IPS-18c (cell line): Measurements from ENCODE around the gene MXD4.

Experiments used
- H3K4me3 ChIP-seq: 2 replicates; pipeline ENCODE4 v1.7.0; 2013; ENCODE audit warnings: low read depth, mild to moderate bottlenecking, low read length, moderate library complexity; ENCODE audit not compliant: insufficient read depth
- H3K9me3 ChIP-seq: one replicate; pipeline ENCODE4 v1.6.1; 2013; ENCODE audit warnings: mild to moderate bottlenecking, low read length, moderate library complexity; ENCODE audit not compliant: control insufficient read depth, insufficient read depth

The MXD4 gene

GRCh38 chr4:2270341-2271165, 8.6 kb upstream of the MXD4 start:
- Histone ChIP-seq H3K4me3 (no peak overlapping the region), H3K9me3 (no peaks in the 10 kb centered on the region)

- H3K4me3 ChIP-seq: no peak overlapping the region
Measured at GRCh38 chr4:2269618-2270163, 7.8 kb upstream of the MXD4 start.

GRCh38 chr4:2269206-2269531, 7.3 kb upstream of the MXD4 start:
- H3K4me3 ChIP-seq: no peak overlapping the region

More at GRCh38 chr4:2269618-2270163, 7.8 kb upstream of the MXD4 start:
- no peaks in the 10 kb centered on the region for H3K9me3 ChIP-seq

GRCh38 chr4:2268357-2269205, 6.7 kb upstream of the MXD4 start:
- no peak overlapping the region for H3K4me3 ChIP-seq
- H3K9me3 ChIP-seq: no peaks in the 10 kb centered on the region

More at GRCh38 chr4:2269206-2269531, 7.3 kb upstream of the MXD4 start:
- no peaks in the 10 kb centered on the region for H3K9me3 ChIP-seq

GRCh38 chr4:2267841-2268240, 5.9 kb upstream of the MXD4 start:
- H3K4me3 ChIP-seq: no peak overlapping the region
- no peaks in the 10 kb centered on the region for H3K9me3 ChIP-seq

GRCh38 chr4:2267320-2267811, 5.5 kb upstream of the MXD4 start:
- no peaks in the 10 kb centered on the region for H3K9me3 ChIP-seq
- no peak overlapping the region for H3K4me3 ChIP-seq

- H3K4me3 ChIP-seq: no peak overlapping the region
- no peaks in the 10 kb centered on the region for H3K9me3 ChIP-seq
Measured at GRCh38 chr4:2266821-2267220, 4.9 kb upstream of the MXD4 start.

GRCh38 chr4:2266181-2266580, 4.3 kb upstream of the MXD4 start:
- Histone ChIP-seq H3K9me3 (no peaks in the 10 kb centered on the region), H3K4me3 (no peak overlapping the region)

GRCh38 chr4:2265113-2266110, 3.5 kb upstream of the MXD4 start:
- no peak overlapping the region for H3K4me3 ChIP-seq
- no peaks in the 10 kb centered on the region for H3K9me3 ChIP-seq

- no peak overlapping the region for H3K4me3 ChIP-seq
- H3K9me3 ChIP-seq: no peaks in the 10 kb centered on the region
Measured at GRCh38 chr4:2264481-2265041, 2.7 kb upstream of the MXD4 start.

GRCh38 chr4:2263926-2264321, 2.0 kb upstream of the MXD4 start:
- Histone ChIP-seq H3K9me3 (no peaks in the 10 kb centered on the region), H3K4me3 (no peak overlapping the region)

GRCh38 chr4:2262944-2263250, 988 bp upstream of the MXD4 start:
- Histone ChIP-seq H3K4me3 (peak overlapping the region; percentile 65), H3K9me3 (no peaks in the 10 kb centered on the region)

- no peaks in the 10 kb centered on the region for H3K9me3 ChIP-seq
- H3K4me3 ChIP-seq: peak overlapping the region; percentile 65
Measured at GRCh38 chr4:2262145-2262943, 435 bp upstream of the MXD4 start.

- Histone ChIP-seq H3K4me3 (peak overlapping the region; percentile 66), H3K9me3 (no peaks in the 10 kb centered on the region)
Measured at GRCh38 chr4:2261110-2261852, 628 bp downstream of the MXD4 start.

GRCh38 chr4:2260344-2261109, 1.4 kb downstream of the MXD4 start:
- no peaks in the 10 kb centered on the region for H3K9me3 ChIP-seq
- peak overlapping the region; percentile 63 for H3K4me3 ChIP-seq
